Head of caudate nucleus (tissue), 42 donors: ENCODE data around the gene HES4.
"Not testable (repeated sequence)": the region's sequence is repeated elsewhere in the genome, so short reads cannot be mapped to it uniquely, and the experiment has no call there.

Experiments used
- DNase-seq, 42 donors: peaks; one replicate each; pipeline versions ENCODE4 v3.0.0 to v3.0.0-alpha.2; 2020 to 2021; ENCODE audit warnings: mixed read lengths in 7 of 42
- intact Hi-C: fragments of 100-400 bp; cut with DNase I; formaldehyde crosslinking; loops from one replicate; pipeline ENCODE4 v1.15.0; 2022

HES4 gene

DNA sequence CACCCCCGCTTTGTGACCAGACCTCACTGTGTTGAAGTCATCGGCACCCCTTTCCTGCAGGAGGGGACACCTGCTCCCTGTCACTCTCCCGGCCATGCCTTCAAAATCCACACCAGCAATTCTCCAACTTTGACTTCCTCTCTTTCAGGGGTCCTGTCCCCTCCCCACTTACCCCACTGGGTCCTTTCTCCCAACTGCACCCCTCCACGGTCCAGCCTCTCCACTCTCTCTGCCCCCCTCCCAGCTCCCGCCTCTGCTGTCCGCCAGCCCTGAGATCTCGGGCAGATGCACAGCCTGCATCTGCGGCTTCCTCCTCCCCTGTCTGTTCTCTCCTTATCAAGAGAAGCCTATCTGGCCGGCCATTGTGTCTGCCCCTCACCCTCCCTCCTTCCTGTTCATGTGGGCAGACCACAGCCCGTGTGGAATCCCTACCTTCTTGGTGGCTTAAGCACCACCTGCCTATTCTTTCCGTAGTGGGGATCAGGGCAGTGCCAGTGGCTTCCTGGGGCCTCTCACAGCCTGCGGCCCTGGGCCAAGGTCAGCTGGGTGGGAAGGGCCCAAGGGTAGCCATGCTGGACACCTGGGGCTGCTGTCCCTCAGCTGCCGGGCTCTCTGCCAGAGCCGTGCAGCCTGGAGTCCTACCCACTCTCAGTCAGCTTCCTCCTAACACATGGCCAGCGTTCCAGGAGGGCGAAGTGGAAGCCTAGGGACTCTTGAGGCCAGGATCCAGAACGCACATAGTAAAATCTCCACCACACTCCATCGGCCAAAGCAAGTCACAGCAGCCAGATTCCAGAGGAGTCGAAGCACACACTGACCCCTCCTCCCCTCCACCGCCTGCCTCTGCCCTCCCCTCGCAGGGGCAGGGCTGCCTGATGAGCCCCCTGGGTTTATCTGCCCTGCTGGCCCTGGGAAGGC is 5.1 kb upstream of the HES4 start:
- no peak for DNase-seq
- intact Hi-C loops: no loop called here

DNA sequence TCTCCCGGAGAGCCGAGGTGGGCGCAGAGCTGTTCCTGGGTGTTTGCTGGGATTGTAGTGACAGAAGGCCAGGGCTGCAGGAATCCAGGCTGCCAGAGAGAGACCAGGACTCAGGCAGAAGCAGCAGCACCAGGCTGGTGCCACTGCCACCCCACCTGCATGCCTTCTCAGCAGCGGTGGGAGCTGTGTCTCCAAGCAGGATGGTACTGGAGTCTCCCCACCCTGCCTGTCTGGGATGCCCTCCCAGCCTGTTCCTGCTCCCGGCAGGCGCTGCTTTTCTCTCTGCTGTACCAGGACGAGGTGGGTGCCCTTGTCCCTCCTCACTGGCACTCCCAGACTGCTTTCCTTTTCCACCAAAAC is 4.5 kb upstream of the HES4 start:
- intact Hi-C loops: no loop called here
- DNase-seq: no peak

DNA sequence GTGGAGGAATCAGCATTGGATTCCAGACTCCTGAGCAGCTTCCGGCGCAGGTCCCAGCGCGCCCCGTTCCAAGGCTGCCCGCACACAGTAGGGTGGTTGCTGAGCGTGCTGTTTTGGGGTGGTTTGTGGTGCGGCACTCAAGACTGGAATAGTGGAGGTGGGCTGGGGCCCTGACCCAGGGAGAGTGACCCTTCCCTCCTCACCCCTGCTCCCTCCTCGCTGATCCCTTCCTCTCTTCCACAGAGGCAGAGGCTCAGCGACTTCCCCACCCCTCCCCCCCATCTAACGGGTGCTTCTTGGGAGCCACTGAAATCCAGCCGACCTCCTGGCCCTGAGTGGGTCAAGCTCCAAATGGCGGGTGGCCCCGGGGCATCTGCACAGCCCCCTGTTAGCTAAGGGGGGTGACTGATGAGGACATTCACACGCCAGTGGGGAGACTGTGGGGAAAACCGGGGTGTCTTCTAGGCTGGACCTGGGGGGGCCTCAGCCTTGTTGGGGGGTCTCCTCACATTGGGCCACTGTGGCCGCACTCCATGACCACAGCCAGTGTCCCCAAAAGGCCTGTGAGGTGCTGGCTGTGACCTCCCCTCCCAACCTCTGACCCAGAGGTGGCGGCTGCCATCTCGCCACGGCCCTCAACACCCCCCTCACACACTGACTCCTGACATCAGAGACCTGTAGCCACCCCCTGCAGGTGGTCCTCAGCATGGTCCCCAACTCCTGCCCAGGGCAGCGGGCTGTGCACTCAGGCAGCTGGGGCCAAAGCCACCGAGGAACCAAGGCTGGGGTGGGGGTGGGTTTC is 3.9 kb upstream of the HES4 start:
- intact Hi-C loops: no loop called here
- no peak for DNase-seq

DNA sequence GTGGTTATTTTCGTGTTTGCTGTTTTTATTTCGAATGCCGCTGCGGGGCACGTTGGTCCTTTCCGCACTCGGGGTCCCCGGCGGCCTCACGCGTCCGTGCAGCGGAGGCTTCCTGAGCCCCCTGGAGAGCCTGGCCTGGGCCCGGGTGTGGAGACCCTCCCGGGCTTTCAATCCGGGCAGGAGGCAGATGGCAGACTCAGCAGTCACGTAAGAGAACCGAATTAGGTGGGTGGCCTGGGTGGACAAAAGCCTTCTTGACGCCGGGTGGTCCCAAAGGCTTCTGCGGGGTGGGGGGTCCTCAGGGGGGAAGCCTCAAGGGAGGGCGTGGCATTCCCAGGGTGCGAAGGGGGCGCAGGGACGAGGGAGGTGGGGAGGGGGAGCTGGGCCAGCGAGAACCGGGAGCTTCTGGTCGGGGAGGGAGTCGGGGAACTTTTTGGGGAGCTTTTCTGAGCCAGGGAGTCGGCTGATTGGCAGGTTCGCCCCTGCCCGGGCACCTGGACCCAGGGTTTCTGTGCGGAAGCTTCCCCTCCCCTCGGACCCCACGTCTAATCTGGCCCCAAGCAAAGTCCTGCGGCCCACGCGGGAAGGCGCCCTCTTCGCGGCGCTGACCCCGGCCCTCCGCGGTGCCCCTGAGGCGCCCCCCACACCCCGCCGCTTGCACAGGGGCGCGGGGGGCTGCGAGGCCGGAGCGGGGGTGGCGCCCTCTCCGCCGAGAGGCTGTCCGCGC is 1.3 kb upstream of the HES4 start:
- no peak for DNase-seq
- intact Hi-C loops: no loop called here

DNA sequence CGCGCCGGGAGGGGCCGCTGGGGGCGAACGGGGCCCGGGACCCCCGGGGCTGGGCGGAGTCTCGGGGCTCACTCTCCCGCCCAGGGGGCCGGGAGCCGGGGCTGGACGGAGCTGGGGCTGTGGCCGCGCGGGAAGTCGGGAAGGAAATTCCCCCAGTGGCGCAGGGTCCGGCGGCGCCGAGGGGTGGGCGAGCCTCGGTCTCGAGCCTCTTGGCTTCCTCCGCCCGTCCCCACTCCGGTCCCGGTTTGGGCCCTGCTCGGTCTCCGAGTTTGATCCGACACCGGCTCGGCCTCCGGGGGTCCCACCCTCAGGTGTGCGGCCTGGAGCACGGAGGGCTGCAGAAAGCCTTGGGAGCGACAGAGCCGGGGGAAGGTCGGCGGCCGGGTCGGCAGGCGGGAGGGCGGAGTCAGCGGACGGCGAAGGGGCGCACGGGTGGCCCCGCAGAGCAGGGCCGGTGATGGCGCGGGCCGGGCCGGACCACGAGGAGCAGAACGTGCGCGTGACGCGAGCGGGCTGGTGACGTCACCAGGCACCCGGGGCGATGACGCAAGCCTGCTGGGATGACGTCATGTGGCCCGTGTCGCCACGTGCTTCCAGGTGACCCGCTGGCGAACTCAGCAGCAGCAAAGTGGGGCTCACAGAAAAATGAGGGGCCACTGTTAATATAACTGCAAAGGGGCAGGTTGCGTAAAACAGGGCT is 610 bp upstream of the HES4 start:
- peak in 40 of 42 donors; percentile 44 to 90 (median 76) for DNase-seq
- intact Hi-C loops: no loop called here

DNA sequence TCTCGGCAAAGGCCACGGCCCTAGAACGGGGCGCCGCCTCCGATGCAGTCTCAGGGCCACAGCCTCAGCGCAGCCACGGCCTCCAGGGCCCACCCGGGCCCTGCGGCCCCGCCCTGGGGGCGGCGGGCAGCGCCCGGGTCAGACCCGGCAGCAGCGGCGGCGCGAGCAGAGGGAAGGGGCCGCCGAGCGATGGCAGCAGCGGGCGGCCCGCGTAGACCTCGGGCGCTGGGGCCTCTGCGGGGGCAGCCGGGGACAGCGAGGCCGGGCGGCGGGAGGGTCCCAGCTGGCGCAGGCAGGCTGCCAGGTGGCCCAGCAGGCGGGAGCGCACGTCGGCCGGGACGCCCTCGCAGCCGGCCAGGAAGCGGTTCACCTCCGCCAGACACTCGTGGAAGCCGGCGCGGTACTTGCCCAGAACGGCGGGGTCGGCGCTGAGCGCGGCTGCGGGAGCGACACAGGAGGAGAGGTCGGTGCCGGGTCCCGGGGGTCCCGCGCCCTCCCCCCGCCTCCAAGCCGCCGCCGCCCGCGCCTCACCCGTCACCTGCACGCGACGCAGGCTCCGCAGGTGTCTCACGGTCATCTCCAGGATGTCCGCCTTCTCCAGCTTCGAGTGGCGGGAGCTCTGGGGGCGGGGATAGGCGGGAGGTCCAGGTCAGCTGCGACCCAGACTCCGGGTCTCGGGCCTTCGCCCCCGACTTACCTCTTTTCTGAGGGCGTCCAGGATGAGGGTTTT is 737 bp downstream of the HES4 start:
- peak in 6 of 42 donors; percentile 21 to 55 (median 44) for DNase-seq
- intact Hi-C loops: no loop called here

DNA sequence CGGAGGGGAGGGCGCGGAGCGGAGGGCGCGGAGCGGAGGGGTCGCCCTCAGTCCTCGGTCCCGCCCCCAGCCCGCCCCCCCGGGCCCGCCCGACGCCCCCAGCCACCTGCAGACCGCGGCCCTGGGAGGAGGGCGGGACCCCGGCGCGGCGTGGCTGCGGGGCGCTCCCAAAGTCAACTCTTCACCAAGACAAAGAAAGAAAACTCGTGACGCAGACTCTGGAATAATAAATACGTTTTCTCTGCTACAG is 1.2 kb downstream of the HES4 start:
- peak in 2 of 42 donors; percentile 24 to 38 for DNase-seq
- intact Hi-C loops: no loop called here

DNA sequence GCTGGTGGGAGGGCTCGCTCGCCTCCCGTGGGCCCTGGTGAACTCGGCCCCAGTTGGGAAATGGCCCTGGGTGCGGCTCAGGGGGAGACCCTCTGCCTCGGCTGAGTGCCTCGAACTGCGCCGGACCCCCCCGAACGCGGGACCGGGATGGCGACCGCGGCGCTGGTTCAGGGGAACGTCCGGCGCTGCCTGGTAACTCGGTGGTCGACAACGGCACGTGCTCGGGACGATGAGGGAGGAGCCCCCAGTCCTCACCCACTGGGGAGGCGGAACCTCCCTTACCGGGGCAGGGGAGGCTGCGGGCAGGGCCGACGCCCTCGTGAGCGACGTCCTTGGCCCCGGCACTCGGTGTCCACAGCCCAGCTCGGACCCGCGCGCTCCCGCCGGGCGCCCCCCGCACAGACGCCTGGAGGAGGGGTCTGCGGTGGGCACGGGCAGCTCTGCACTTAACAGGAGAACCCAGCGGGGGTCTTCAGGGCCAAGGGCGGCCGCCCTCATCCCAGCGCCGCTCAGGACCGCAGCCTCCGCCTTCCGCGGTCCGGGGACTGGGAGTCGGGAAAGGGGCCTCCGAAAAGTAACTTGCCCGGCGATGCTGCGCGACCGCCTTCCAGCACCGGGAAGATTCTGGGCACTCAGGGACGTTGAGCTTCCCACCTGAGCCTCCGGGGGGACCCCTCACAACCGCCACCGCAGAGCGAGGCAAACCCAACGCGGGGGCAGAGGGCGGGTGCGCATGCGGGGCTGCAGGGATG is 1.7 kb downstream of the HES4 start:
- DNase-seq: peak in 19 of 42 donors; percentile 39 to 73 (median 53)
- intact Hi-C loops: no loop called here

DNA sequence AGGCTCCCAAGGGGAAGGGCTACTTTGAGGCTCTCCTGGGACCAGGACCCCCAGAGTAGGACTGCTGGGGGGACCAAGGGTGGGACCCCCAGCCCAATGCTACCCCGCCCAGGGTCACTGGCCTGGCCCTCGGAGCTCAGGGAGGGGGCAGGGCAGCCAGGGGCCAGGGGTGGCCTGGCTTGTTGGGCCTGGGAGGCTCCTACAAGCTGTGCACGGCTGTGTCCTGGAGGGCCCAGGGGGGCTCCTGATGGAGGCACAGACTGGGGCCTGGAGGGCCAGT is 2.2 kb downstream of the HES4 start:
- intact Hi-C loops: no loop called here
- DNase-seq: no peak

DNA sequence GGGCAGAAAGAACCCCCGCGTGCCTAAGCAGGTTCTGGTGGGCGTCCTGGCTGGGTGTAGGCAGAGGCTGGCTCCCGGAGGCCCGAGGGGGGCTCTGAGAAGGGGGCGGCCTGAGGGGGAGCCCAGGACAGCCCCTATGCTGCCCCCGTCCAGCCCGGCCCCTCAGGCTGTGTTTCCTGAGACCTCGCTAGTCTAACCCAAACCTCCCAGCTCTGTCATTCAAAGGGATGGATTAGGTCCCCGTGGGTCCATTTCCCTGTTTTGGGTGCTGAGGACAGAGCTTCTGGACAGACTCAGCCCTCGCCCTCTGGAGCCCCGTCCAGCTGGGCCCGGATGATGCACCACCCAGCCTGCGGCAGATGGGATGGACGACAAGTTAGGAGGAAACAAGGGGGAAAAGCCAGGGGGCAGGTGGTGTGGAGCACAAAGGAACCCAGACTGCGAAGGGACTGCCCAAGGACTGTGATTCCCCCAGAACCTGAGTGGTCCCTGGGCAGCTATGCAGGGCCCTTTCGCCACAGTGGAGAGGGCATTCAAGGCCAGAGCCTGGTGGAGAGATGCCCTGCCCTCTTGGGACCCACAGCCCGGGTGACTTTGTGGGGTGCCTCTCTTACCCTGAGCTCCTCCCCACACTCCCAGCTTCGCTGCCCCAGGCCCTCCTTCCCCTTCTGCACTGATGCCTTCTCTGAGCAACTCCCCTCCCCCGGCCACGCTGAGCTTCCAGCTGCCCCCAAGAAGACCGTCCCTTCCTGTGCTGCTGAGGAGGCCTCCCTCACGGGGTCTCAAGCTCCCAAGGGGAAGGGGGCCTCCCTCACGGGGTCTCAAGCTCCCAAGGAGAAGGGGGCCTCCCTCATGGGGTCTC is 2.8 kb downstream of the HES4 start:
- DNase-seq: no peak
- intact Hi-C loops: no loop called here

DNA sequence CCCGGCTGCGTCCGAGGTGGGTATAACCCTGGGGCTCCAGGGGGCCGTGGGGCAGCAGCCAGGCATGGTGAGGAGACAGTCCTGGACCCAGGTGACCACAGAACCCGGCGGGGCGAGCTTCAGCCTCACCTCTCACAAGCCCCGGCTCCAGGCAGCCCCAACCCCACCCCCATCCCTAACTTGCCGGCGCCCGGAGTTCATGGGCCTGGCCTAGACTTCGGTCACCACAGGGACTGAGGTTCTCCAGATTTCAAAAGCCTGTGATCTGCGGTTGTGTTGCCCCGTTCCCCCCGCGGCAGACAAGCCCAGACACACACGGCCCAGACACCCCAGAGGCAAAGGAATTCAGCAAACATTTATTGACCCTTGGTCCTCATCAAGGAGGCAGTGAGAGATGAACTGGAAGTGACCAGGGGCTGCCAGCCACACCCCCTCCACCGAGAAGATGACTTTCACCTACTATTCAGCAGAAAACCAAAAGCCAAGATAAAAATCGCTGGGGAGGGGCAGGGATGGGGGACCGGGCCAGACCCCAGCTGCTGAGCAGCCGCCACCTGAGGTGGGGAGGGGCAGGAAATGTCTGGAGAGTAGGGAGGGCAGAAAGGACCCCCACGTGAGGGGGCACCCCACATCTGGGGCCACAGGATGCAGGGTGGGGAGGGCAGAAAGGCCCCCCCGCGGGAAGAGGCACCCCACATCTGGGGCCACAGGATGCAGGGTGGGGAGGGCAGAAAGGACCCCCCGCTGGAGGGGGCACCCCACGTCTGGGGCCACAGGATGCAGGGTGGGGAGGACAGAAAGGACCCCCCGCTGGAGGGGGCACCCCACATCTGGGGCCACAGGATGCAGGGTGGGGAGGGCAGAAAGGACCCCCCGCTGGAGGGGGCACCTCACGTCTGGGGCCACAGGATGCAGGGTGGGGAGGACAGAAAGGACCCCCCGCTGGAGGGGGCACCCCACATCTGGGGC is 3.9 kb downstream of the HES4 start:
- intact Hi-C loops: no loop called here
- no peak for DNase-seq

DNA sequence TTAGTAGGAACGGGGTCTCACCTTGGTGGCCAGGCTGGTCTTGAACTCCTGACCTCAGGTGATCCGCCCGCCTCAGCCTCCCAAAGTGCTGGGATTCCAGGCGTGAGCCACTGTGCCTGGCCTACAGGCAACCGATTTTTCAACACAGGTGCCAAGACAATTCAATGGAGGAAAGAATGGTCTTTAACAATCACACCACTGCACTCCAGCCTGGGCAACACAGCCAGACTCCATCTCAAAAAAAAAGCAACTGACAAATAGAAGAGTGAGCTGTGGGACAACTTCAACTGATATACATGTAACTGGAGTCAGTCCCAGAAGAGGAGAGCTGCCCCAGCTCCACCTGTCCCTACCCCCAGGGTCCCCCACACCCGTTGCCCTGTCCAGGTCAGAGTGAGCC is 5.4 kb downstream of the HES4 start:
- DNase-seq, intact Hi-C loops: not testable (repeated sequence)

DNA sequence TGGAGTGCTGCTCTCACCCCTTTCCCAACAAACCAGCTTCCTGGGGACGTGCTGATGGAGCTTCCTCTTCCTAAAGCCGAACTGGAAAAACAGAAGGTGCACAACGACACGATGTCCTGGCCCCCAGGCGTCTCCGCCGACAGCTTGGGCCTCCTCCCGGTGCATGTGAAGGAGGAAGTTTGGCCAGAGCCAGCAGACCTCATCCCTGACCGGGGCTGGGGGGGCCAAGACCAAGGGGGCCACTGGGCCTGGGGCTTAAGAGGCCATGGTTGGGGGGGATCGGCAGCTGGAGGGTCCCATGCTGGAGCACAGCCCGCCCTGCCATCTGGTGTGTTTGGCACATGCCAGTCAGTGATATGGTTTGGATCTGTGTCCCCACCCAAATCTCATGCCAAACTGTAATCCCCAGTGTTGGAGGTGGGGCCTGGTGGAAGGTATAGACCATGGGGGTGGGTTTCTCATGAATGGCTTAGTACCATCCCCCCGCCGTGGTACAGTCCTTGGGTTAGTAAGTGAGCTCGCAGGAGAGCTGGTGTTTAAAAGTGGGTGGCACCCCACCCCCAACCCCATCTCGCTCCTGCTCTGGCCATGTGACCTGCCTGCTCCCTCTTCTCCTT is 6.4 kb downstream of the HES4 start:
- DNase-seq: no peak
- intact Hi-C loops: no loop called here

DNA sequence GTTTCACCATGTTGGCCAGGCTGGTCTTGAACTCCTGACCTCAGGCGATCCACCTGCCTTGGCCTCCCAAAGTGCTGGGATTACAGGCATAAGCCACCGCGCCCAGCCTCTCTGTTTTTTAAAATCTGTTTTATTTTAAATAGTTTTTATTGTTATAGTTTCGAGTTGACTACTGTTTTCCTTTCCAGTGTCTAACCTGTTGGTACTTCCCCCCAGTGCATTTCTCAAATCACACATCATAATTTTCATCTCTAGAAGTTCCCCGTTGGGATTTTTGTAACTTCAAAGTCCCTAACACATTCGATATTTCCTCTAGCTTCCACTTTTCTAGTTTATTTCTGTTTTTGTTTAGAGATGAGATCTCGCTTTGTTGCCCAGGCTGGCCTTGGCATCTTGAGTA is 7.5 kb downstream of the HES4 start:
- no peak for DNase-seq
- intact Hi-C loops: no loop called here

DNA sequence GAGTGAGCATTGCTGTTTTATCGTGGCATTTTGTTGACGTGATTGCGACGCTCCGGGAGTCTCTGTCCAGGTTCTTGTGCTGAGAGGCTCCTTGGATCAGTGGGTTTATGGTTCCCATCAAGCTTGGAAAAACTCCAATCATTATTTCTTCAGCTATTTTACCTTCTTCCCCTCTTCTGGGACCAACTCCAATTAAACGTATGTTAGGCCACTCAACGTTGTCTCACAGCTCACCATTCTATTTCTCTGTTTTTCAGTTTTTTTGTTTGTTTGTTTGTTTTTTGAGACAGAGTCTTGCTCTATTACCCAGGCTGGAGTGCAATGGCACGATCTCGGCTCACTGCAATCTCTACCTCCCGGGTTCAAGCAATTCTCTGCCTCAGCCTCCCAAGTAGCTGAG is 8.0 kb downstream of the HES4 start:
- intact Hi-C loops: no loop called here

DNA sequence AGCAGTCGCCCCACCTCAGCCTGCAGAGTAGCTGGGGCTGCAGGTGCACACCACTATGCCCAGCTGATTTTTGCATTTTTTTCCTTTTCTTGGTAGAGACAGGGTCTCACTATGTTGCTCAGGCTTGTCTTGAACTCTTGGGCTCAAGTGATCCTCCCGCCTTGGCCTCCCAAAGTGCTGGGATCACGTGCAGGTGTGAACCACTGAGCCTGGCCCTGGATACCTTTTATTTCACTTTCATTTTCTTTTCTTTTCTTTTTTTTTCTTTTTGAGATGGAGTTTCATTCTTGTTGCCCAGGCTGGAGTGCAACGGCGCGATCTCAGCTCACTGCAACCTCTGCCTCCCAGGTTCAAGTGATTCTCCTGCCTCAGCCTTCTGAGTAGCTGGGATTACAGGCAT is 8.6 kb downstream of the HES4 start:
- intact Hi-C loops, DNase-seq: not testable (repeated sequence)

More for the DNA sequence above, 8.0 kb downstream of the HES4 start:
- no peak for DNase-seq
